ENCODE measurements around the gene OTUD7B. TPM values are rescaled to one million over a fixed set of nuclear protein-coding genes. Genes with fewer than 3 reads are reported as not detected.

Gene OTUD7B
- total RNA-seq, 1 donor from 2014 or later, result 14.5 TPM

GRCh38 chr1:149916193-149916897 is 94.2 kb downstream of the OTUD7B start:
- H3K36me3 ChIP-seq, result no peaks in the 10 kb centered on the region
- peak overlapping the region; percentile 61 to 69 for H3K4me3 ChIP-seq
- TF ChIP-seq POLR2AphosphoS5 (IDR thresholded peaks at IDR 0.05; ENCODE audit: insufficient read depth in 1 of 2, low read depth in 1 of 2) (no peak), POLR2A (IDR thresholded peaks at IDR 0.05) (no peak), CTCF (IDR thresholded peaks at IDR 0.05) (no peak)
- no peaks in the 10 kb centered on the region for H3K9me3 ChIP-seq
- H3K4me1 ChIP-seq, result peaks cover 27% of the 10 kb centered on the region
- DNase-seq (ENCODE audit: extremely low spot score in 2 of 2), result no peak
- intact Hi-C loops (cut with DNase I), result no loop called here
- H3K27me3 ChIP-seq, result no peaks in the 10 kb centered on the region
- no peak overlapping the region for H3K27ac ChIP-seq

GRCh38 chr1:149915429-149916192 is 94.9 kb downstream of the OTUD7B start:
- Histone ChIP-seq H3K4me1 (peaks cover 27% of the 10 kb centered on the region), H3K36me3 (no peaks in the 10 kb centered on the region), H3K4me3 (no peak overlapping the region), H3K27ac (no peak overlapping the region), H3K27me3 (no peaks in the 10 kb centered on the region), H3K9me3 (no peaks in the 10 kb centered on the region)
- TF ChIP-seq CTCF (IDR thresholded peaks at IDR 0.05), result no peak
- TF ChIP-seq POLR2A (IDR thresholded peaks at IDR 0.05), result no peak
- TF ChIP-seq POLR2AphosphoS5 (IDR thresholded peaks at IDR 0.05; ENCODE audit: insufficient read depth in 1 of 2, low read depth in 1 of 2), result no peak
- DNase-seq (ENCODE audit: extremely low spot score in 2 of 2), result no peak
- intact Hi-C loops (cut with DNase I), result no loop called here

- Histone ChIP-seq H3K36me3 (no peaks in the 10 kb centered on the region), H3K27ac (no peak overlapping the region), H3K4me1 (peaks cover 27% of the 10 kb centered on the region), H3K4me3 (no peak overlapping the region), H3K27me3 (no peaks in the 10 kb centered on the region), H3K9me3 (no peaks in the 10 kb centered on the region)
- no peak for TF ChIP-seq POLR2A (IDR thresholded peaks at IDR 0.05)
- no peak for TF ChIP-seq CTCF (IDR thresholded peaks at IDR 0.05)
- no peak for TF ChIP-seq POLR2AphosphoS5 (IDR thresholded peaks at IDR 0.05; ENCODE audit: insufficient read depth in 1 of 2, low read depth in 1 of 2)
- no peak for DNase-seq (ENCODE audit: extremely low spot score in 2 of 2)
- intact Hi-C loops (cut with DNase I), result no loop called here
These were observed 96.0 kb downstream of the OTUD7B start for GRCh38 chr1:149914545-149914944.

- intact Hi-C loops (cut with DNase I), result no loop called here
- DNase-seq (ENCODE audit: extremely low spot score in 2 of 2), result no peak
These were observed 103.9 kb downstream of the OTUD7B start for GRCh38 chr1:149906570-149907075.

More at GRCh38 chr1:149906570-149907075, 103.9 kb downstream of the OTUD7B start:
- no peaks in the 10 kb centered on the region for H3K9me3 ChIP-seq
- no peak overlapping the region for H3K27ac ChIP-seq
- H3K27me3 ChIP-seq, result no peaks in the 10 kb centered on the region
- H3K36me3 ChIP-seq, result no peaks in the 10 kb centered on the region
- TF ChIP-seq POLR2AphosphoS5 (IDR thresholded peaks at IDR 0.05; ENCODE audit: insufficient read depth in 1 of 2, low read depth in 1 of 2), result no peak
- TF ChIP-seq POLR2A (IDR thresholded peaks at IDR 0.05), result no peak
- TF ChIP-seq CTCF (IDR thresholded peaks at IDR 0.05), result no peak
- no peak overlapping the region for H3K4me3 ChIP-seq
- no peaks in the 10 kb centered on the region for H3K4me1 ChIP-seq
